Measurements from ENCODE around the gene BET1L.

DNA sequence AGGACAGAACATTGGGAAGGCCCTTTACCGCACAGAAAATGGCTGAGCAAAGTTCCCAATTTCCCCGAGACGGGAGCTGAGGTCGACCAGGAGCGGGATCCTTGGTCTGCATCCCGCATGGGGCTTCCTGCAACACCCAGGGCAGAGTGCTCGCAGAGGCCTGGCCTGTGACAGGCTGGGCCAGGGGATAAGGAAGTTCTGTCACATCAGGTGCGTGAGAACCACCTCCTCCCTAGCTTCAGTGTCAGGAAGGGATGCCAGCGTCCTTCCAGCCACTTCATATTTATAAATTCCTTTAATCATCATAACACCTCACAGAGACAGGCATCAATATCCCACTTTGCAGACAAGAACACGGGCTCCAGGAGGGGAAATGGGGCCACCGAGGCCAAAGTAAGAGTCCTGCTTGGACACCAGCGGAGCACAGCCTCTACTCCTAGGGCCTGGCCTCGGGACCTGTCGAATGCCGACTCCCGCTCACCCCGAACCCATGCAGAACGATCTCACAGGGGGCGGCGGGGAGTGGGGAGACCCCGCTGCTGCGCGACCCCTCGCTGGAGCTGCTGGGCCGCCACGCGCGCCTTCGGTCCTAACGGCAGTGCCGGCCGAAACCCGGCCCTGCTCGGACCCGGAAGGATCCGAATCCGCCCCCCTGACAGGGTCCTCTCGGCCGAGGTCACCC is 532 bp downstream of the BET1L start:
- TF ChIP-seq, protein P1, sequence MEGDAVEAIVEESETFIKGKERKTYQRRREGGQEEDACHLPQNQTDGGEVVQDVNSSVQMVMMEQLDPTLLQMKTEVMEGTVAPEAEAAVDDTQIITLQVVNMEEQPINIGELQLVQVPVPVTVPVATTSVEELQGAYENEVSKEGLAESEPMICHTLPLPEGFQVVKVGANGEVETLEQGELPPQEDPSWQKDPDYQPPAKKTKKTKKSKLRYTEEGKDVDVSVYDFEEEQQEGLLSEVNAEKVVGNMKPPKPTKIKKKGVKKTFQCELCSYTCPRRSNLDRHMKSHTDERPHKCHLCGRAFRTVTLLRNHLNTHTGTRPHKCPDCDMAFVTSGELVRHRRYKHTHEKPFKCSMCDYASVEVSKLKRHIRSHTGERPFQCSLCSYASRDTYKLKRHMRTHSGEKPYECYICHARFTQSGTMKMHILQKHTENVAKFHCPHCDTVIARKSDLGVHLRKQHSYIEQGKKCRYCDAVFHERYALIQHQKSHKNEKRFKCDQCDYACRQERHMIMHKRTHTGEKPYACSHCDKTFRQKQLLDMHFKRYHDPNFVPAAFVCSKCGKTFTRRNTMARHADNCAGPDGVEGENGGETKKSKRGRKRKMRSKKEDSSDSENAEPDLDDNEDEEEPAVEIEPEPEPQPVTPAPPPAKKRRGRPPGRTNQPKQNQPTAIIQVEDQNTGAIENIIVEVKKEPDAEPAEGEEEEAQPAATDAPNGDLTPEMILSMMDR (IDR thresholded peaks at IDR 0.05) = no peak
- no peak for TF ChIP-seq EP300 (IDR thresholded peaks at IDR 0.05)
- no peak for TF ChIP-seq POLR2A (IDR thresholded peaks at IDR 0.05)
